Parathyroid adenoma (tissue), 2 donors: ENCODE results near the gene ATXN10.

ENCODE experiments used
- H2AFZ ChIP-seq: fragments of 300-600 bp; sonication (generic); one replicate; pipeline ENCODE4 v1.7.0; 2017; ENCODE audit warnings: antibody characterized with exemption, mild to moderate bottlenecking
- H3K27ac ChIP-seq: fragments of 300-600 bp; sonication (generic); one replicate; pipeline ENCODE4 v1.7.0; 2017
- H3K27me3 ChIP-seq: fragments of 300-600 bp; sonication (generic); one replicate; pipeline ENCODE4 v1.7.0; 2017; ENCODE audit warnings: low read length; ENCODE audit not compliant: control insufficient read depth, insufficient read depth
- H3K36me3 ChIP-seq: fragments of 300-600 bp; sonication (generic); one replicate; pipeline ENCODE4 v1.7.0; 2017; ENCODE audit warnings: low read length; ENCODE audit not compliant: control insufficient read depth, insufficient read depth
- H3K4me1 ChIP-seq: fragments of 300-600 bp; sonication (generic); one replicate; pipeline ENCODE4 v1.7.0; 2017; ENCODE audit warnings: control low read depth
- H3K4me2 ChIP-seq: fragments of 300-600 bp; sonication (generic); one replicate; pipeline ENCODE4 v1.7.0; 2017; ENCODE audit warnings: low read length
- H3K4me3 ChIP-seq: fragments of 300-600 bp; sonication (generic); one replicate; pipeline ENCODE4 v1.7.0; 2017; ENCODE audit warnings: low read depth, low read length
- H3K79me2 ChIP-seq: fragments of 300-600 bp; sonication (generic); one replicate; pipeline ENCODE4 v1.7.0; 2017; ENCODE audit warnings: control low read depth
- H3K9ac ChIP-seq: fragments of 300-600 bp; sonication (generic); one replicate; pipeline ENCODE4 v1.7.0; 2017; ENCODE audit warnings: mild to moderate bottlenecking
- H3K9me3 ChIP-seq: fragments of 300-600 bp; sonication (generic); one replicate; pipeline ENCODE4 v1.7.0; 2017; ENCODE audit warnings: low read length; ENCODE audit not compliant: control insufficient read depth
- TF ChIP-seq, protein P1 (sequence below): fragments of 300-600 bp; sonication (generic); IDR thresholded peaks from one replicate; pipeline ENCODE4 v1.7.0; 2017; ENCODE audit warnings: antibody characterized with exemption, mild to moderate bottlenecking
- donor health status: primary hyperparathyroidism.

The ATXN10 gene

DNA sequence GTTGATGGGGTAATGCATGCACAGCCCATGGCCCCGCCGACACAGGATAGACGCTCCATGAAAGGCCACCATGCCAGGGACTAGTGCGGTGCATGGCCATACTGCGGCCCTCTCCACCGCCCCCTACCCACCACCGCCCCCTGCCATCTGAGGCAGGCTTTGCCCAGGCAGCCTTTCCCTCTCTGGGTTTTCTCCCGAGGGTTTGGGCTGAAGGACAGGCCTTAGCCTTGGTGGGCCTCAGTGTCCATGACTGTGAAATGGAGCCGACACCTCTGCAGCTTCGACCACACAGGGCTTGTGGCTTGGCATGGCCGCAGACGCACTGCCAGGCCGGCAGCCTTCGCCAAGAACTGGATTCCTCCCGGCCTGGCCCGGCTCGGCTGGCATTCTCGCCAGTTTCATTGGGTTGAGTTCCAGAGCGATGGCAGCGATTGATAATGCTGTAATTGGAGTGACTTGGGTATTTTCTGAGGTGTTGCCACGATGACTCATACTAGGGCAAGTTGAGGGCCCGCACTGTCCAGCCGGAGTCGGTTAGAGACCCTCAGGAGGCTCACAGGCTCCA is 194.0 kb downstream of the ATXN10 start:
- peaks cover 10% of the 10 kb centered on the region for H3K27me3 ChIP-seq

GRCh38 chr22:45866126-45866645 is 194.6 kb downstream of the ATXN10 start:
- no peaks in the 10 kb centered on the region for H3K79me2 ChIP-seq
- H3K9ac ChIP-seq = no peak overlapping the region
- no peaks in the 10 kb centered on the region for H3K4me1 ChIP-seq
- TF ChIP-seq, protein P1, sequence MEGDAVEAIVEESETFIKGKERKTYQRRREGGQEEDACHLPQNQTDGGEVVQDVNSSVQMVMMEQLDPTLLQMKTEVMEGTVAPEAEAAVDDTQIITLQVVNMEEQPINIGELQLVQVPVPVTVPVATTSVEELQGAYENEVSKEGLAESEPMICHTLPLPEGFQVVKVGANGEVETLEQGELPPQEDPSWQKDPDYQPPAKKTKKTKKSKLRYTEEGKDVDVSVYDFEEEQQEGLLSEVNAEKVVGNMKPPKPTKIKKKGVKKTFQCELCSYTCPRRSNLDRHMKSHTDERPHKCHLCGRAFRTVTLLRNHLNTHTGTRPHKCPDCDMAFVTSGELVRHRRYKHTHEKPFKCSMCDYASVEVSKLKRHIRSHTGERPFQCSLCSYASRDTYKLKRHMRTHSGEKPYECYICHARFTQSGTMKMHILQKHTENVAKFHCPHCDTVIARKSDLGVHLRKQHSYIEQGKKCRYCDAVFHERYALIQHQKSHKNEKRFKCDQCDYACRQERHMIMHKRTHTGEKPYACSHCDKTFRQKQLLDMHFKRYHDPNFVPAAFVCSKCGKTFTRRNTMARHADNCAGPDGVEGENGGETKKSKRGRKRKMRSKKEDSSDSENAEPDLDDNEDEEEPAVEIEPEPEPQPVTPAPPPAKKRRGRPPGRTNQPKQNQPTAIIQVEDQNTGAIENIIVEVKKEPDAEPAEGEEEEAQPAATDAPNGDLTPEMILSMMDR = no peak
- H3K27me3 ChIP-seq = peaks cover 10% of the 10 kb centered on the region
- no peak overlapping the region for H3K4me2 ChIP-seq
- H3K4me3 ChIP-seq = no peak overlapping the region
- H3K27ac ChIP-seq = no peak overlapping the region
- no peaks in the 10 kb centered on the region for H3K36me3 ChIP-seq
- no peaks in the 10 kb centered on the region for H3K9me3 ChIP-seq
- no peak overlapping the region for H2AFZ ChIP-seq

More for the DNA sequence above, 194.0 kb downstream of the ATXN10 start:
- H3K4me1 ChIP-seq = no peaks in the 10 kb centered on the region
- no peaks in the 10 kb centered on the region for H3K79me2 ChIP-seq
- H3K36me3 ChIP-seq = no peaks in the 10 kb centered on the region
- H3K4me2 ChIP-seq = no peak overlapping the region
- no peak overlapping the region for H3K9ac ChIP-seq
- H2AFZ ChIP-seq = no peak overlapping the region
- no peak overlapping the region for H3K4me3 ChIP-seq
- H3K9me3 ChIP-seq = no peaks in the 10 kb centered on the region
- no peak overlapping the region for H3K27ac ChIP-seq
- TF ChIP-seq, protein P1 = no peak

DNA sequence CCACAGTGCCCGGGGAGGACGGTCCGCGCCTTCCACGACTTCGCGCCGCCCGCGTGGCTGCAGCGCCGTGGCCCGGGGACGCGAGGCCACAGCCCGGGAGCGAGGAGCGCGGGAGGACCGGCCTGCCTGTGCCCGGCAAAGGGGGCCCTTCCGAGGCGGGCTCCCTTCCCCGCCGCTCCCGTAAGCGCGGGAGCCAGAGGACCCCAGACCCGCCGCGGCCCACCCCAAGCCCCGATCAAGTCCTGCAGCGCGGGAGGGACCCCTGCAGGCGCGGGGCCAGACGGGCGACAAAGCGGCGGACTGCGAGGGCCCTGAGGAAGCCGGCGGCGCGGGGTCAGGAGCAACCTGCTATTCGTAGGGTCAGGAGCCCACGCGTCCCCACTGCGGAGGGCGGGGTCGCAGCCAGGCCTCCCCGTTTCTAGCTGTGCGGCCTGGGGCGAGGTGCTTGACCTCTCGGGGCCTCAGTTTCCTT is 195.0 kb downstream of the ATXN10 start:
- Histone ChIP-seq H3K27ac (no peak overlapping the region), H3K79me2 (no peaks in the 10 kb centered on the region), H3K9me3 (no peaks in the 10 kb centered on the region), H3K9ac (no peak overlapping the region), H2AFZ (no peak overlapping the region), H3K4me2 (peak overlapping the region; percentile 47), H3K4me1 (no peaks in the 10 kb centered on the region), H3K4me3 (no peak overlapping the region), H3K36me3 (no peaks in the 10 kb centered on the region), H3K27me3 (peaks cover 10% of the 10 kb centered on the region)
- TF ChIP-seq, protein P1 = no peak

DNA sequence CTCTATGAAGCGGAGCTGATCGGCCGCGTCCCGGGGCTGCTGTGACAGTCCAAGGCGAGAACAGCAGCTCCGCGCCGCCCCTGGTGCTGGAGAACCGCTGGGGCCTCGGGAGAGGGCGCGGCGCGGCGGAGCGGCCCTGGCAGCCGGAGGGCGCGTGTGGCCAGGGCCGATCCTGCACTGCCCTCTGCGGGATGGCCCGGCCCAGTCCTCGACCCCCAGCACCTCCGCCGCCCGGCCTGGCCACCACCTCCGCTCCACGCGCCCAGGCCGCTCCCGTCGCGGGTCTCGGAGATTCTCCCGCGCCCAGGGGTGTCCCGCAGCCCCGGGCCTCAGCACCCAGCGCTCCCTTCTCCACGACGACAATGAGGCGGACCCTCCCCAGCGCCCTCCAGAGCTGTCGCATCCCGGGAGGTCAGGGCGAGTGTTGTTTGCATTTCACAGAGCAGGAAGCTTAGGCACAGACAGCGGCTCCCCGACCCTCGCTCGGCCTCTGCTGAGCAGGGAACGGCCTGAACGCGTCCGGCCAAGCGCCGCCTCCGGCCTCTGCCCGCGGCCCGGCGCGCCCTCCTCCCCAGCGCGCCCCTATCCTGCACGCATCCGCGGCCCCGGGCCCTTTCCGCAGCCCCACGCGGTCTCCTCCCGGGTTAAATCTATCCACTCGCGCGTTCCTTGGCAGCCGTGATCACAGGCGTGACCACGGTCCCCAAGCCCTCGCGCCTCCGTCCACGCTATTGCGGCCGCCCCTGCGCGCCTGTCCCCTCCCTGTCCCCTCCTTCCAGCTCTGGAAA is 195.7 kb downstream of the ATXN10 start:
- Histone ChIP-seq H3K79me2 (no peaks in the 10 kb centered on the region), H3K4me3 (no peak overlapping the region), H3K4me2 (peak overlapping the region; percentile 47), H3K27me3 (peaks cover 10% of the 10 kb centered on the region), H3K9ac (no peak overlapping the region), H3K27ac (no peak overlapping the region), H3K36me3 (no peaks in the 10 kb centered on the region), H2AFZ (no peak overlapping the region), H3K9me3 (no peaks in the 10 kb centered on the region), H3K4me1 (no peaks in the 10 kb centered on the region)
- TF ChIP-seq, protein P1 = peak; percentile 6
